ENCODE data around the gene MYLK.

The MYLK gene

DNA sequence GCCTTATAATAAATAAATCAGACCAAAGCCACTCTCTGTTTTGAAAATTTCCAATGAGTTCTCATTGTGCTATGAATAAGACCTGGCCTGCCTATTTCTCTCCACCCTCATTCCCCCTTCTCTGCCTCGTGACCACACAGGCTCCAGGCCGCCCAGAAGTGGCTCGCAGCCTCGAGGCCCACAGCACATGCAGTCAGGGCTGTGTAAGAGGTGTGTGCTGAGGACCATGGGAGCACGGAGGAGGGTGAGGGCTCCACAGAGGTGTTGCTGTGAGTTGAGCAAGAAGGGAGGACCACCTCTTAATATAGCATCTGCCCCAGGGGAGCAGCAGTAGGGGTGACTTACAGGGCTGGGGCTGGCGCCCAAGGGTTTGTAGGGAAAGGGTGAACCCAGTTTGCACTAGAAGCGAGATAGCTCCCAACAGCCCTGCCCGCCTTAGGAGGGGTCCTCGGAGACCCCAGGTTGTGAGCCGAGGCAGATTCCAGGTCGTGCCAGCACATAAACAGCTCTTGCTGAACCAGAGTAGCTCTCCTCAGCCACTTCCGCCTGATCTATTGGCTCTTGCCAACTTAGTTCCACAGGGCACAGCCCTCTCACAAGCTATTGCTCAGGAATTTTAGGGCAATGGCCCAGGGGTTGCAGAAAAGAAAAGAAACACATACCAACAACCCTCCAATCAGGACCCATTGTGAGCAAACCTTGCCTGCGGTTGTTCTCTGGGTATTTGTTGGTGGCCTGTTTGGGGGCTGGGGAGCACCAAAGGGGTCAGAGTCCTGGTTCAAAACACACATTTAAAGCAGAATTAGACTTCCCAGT lies 117.7 kb downstream of the MYLK start:
- Histone ChIP-seq H3K9me3 (no peaks in the 10 kb centered on the region), H3K4me1 (ENCODE audit: control insufficient read depth in 1 of 2, insufficient read depth in 1 of 2, low read depth in 1 of 2, low read length in 1 of 2) (no peaks in the 10 kb centered on the region), H3K27ac (no peak overlapping the region), H3K4me3 (ENCODE audit: low read depth in 1 of 2, low read length in 1 of 2) (no peak overlapping the region), H3K27me3 (no peaks in the 10 kb centered on the region), H3K36me3 (no peaks in the 10 kb centered on the region)
- TF ChIP-seq, protein P1, sequence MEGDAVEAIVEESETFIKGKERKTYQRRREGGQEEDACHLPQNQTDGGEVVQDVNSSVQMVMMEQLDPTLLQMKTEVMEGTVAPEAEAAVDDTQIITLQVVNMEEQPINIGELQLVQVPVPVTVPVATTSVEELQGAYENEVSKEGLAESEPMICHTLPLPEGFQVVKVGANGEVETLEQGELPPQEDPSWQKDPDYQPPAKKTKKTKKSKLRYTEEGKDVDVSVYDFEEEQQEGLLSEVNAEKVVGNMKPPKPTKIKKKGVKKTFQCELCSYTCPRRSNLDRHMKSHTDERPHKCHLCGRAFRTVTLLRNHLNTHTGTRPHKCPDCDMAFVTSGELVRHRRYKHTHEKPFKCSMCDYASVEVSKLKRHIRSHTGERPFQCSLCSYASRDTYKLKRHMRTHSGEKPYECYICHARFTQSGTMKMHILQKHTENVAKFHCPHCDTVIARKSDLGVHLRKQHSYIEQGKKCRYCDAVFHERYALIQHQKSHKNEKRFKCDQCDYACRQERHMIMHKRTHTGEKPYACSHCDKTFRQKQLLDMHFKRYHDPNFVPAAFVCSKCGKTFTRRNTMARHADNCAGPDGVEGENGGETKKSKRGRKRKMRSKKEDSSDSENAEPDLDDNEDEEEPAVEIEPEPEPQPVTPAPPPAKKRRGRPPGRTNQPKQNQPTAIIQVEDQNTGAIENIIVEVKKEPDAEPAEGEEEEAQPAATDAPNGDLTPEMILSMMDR (IDR thresholded peaks at IDR 0.05): no peak

DNA sequence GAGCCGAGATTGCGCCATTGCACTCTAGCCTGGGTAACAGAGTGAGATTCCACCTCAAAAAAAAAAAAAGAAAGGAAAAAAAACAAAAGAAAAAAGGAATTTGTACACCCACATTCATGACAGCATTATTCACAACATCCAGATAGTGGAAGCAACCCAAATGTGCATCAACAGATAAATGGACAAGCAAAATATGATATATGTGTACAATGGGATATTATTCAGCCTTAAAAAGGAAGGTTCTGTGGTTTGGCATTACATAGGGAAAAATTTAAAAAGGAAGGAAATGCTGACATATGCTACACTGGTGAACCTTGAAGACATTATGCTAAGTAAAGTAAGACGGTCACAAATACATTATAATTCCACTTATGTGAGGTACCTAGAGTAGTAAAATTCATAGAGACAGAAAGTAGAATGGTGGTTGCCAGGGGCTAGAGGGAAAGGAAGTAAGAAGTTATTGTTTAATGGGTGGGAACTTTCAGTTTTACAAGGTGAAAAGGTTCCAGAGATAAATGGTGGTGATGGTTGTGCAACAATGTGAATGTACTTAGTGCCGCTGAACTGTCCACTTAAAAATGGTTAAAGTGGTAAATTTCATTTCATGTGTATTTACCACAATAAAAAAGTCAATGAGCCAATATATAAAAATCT lies 118.5 kb downstream of the MYLK start:
- TF ChIP-seq, protein P1 (IDR thresholded peaks at IDR 0.05): no peak
- Histone ChIP-seq H3K9me3 (no peaks in the 10 kb centered on the region), H3K27ac (no peak overlapping the region), H3K27me3 (no peaks in the 10 kb centered on the region), H3K36me3 (no peaks in the 10 kb centered on the region), H3K4me3 (ENCODE audit: low read depth in 1 of 2, low read length in 1 of 2) (no peak overlapping the region), H3K4me1 (ENCODE audit: control insufficient read depth in 1 of 2, insufficient read depth in 1 of 2, low read depth in 1 of 2, low read length in 1 of 2) (no peaks in the 10 kb centered on the region)

DNA sequence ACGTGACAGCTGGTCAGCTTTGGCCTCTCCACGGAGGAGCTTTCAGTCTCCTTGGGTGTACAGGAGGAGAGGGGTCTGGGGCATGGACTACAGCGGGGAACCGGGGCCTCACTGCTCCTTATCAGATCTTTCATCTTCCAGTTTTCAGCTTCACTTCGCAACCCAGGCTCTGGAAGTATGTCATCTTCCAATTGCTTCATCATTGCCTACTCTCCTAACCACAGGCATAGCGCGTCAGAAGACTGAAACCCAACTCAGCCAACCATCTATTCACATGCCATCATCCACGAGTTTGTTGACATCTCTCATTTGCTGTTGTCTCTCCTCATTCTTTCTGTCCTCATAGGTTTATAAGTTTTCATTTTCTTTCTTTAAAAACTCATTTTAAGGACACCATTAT lies 119.5 kb downstream of the MYLK start:
- Histone ChIP-seq H3K4me1 (ENCODE audit: control insufficient read depth in 1 of 2, insufficient read depth in 1 of 2, low read depth in 1 of 2, low read length in 1 of 2) (no peaks in the 10 kb centered on the region), H3K36me3 (no peaks in the 10 kb centered on the region), H3K27ac (no peak overlapping the region), H3K27me3 (no peaks in the 10 kb centered on the region), H3K9me3 (no peaks in the 10 kb centered on the region), H3K4me3 (ENCODE audit: low read depth in 1 of 2, low read length in 1 of 2) (no peak overlapping the region)
- TF ChIP-seq, protein P1 (IDR thresholded peaks at IDR 0.05): no peak

DNA sequence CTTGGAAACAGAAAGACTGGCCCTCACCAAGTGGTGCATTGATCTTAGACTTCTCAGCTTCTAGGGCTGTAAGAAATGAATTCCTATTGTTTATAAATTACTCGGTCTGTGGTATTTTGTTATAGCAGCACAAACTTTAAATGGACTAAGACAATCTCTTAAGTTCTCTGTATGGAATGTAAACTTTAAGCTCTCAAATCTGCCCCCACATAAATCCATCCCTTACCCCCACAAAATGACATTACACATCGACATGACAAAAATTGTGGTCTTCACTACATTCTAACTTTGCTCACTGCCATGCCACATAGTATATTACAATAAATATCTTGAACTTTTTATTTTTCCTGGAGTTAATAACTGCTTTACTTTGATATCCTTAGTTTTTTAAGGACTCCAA lies 121.3 kb downstream of the MYLK start:
- TF ChIP-seq, protein P1 (IDR thresholded peaks at IDR 0.05): no peak
- Histone ChIP-seq H3K27me3 (no peaks in the 10 kb centered on the region), H3K27ac (no peak overlapping the region), H3K9me3 (no peaks in the 10 kb centered on the region), H3K4me3 (ENCODE audit: low read depth in 1 of 2, low read length in 1 of 2) (no peak overlapping the region), H3K36me3 (no peaks in the 10 kb centered on the region), H3K4me1 (ENCODE audit: control insufficient read depth in 1 of 2, insufficient read depth in 1 of 2, low read depth in 1 of 2, low read length in 1 of 2) (no peaks in the 10 kb centered on the region)

- no peak overlapping the region for H3K4me3 ChIP-seq (ENCODE audit: low read depth in 1 of 2, low read length in 1 of 2)
- H3K27ac ChIP-seq: no peak overlapping the region
- no peaks in the 10 kb centered on the region for H3K9me3 ChIP-seq
- no peaks in the 10 kb centered on the region for H3K36me3 ChIP-seq
- no peaks in the 10 kb centered on the region for H3K27me3 ChIP-seq
- TF ChIP-seq, protein P1 (IDR thresholded peaks at IDR 0.05): no peak
- H3K4me1 ChIP-seq (ENCODE audit: control insufficient read depth in 1 of 2, insufficient read depth in 1 of 2, low read depth in 1 of 2, low read length in 1 of 2): peaks cover 5 to 7% of the 10 kb centered on the region in 2 experiments
Measured at GRCh38 chr3:123760817-123761216, 123.3 kb downstream of the MYLK start.
